ENCODE results near the gene ITPA. TPM values are rescaled to one million over a fixed set of nuclear protein-coding genes. Genes with fewer than 3 reads are reported as not detected.

The ITPA gene
- total RNA-seq, 2 donors from 2014 or later = 31.4 to 36.3 TPM

GRCh38 chr20:3224681-3225421 lies 15.6 kb downstream of the ITPA start:
- Histone ChIP-seq H3K4me3 (no peak overlapping the region), H3K4me1 (no peaks in the 10 kb centered on the region), H3K36me3 (replicated peaks in 1 of 2; ENCODE audit: insufficient read depth in 1 of 2, low read depth in 2 of 2) (no peaks in the 10 kb centered on the region), H3K27me3 (no peaks in the 10 kb centered on the region), H3K9me3 (no peaks in the 10 kb centered on the region), H3K27ac (no peak overlapping the region)
- intact Hi-C loops (cut with DNase I) = no loop called here
- TF ChIP-seq POLR2A (IDR thresholded peaks at IDR 0.05) (no peak), CTCF (IDR thresholded peaks at IDR 0.05) (no peak)
- WGBS, 2 donors = 84 to 88% methylated on average over 8 of the region's 8 CpGs
- ATAC-seq (no peak), DNase-seq (no peak)

GRCh38 chr20:3226093-3226492 lies 16.8 kb downstream of the ITPA start:
- Histone ChIP-seq H3K27ac (no peak overlapping the region), H3K4me1 (no peaks in the 10 kb centered on the region), H3K4me3 (no peak overlapping the region), H3K27me3 (no peaks in the 10 kb centered on the region), H3K36me3 (replicated peaks in 1 of 2; ENCODE audit: insufficient read depth in 1 of 2, low read depth in 2 of 2) (no peaks in the 10 kb centered on the region), H3K9me3 (no peaks in the 10 kb centered on the region)
- DNase-seq (no peak), ATAC-seq (no peak)
- intact Hi-C loops (cut with DNase I) = no loop called here
- TF ChIP-seq POLR2A (IDR thresholded peaks at IDR 0.05) (no peak), CTCF (IDR thresholded peaks at IDR 0.05) (no peak)
- 83 to 87% methylated on average over 8 to 10 of the region's 10 CpGs for WGBS, 2 donors

GRCh38 chr20:3226864-3227263 lies 17.6 kb downstream of the ITPA start:
- no peaks in the 10 kb centered on the region for H3K9me3 ChIP-seq
- 90 to 99% methylated on average over 7 to 14 of the region's 14 CpGs for WGBS, 2 donors
- no peak overlapping the region for H3K27ac ChIP-seq
- no peaks in the 10 kb centered on the region for H3K36me3 ChIP-seq (replicated peaks in 1 of 2; ENCODE audit: insufficient read depth in 1 of 2, low read depth in 2 of 2)
- DNase-seq = no peak
- no peak for ATAC-seq
- no peaks in the 10 kb centered on the region for H3K27me3 ChIP-seq
- H3K4me3 ChIP-seq = no peak overlapping the region
- TF ChIP-seq POLR2A (IDR thresholded peaks at IDR 0.05) (no peak), CTCF (IDR thresholded peaks at IDR 0.05) (no peak)
- intact Hi-C loops (cut with DNase I) = no loop called here
- no peaks in the 10 kb centered on the region for H3K4me1 ChIP-seq

GRCh38 chr20:3227506-3227905 lies 18.2 kb downstream of the ITPA start:
- no peaks in the 10 kb centered on the region for H3K4me1 ChIP-seq
- H3K4me3 ChIP-seq = no peak overlapping the region
- H3K9me3 ChIP-seq = no peaks in the 10 kb centered on the region
- whole genome bisulfite sequencing, 2 donors = 67 to 81% methylated on average over 1 to 7 of the region's 7 CpGs
- H3K27me3 ChIP-seq = no peaks in the 10 kb centered on the region
- intact Hi-C loops (cut with DNase I) = no loop called here
- ATAC-seq (no peak), DNase-seq (no peak)
- no peak overlapping the region for H3K27ac ChIP-seq
- no peaks in the 10 kb centered on the region for H3K36me3 ChIP-seq (replicated peaks in 1 of 2; ENCODE audit: insufficient read depth in 1 of 2, low read depth in 2 of 2)
- TF ChIP-seq CTCF (IDR thresholded peaks at IDR 0.05) = no peak
- no peak for TF ChIP-seq POLR2A (IDR thresholded peaks at IDR 0.05)

Measured in body of pancreas (tissue), 4 donors.